Right ventricle myocardium superior (tissue), 1 donor: ENCODE data around the gene SENP6. TPM values are rescaled to one million over a fixed set of nuclear protein-coding genes. Genes with fewer than 3 reads are reported as not detected.
A peak's percentile ranks its signal among the peaks of the same experiment; 100 is the strongest.
"Not testable (repeated sequence)": the region's sequence is repeated elsewhere in the genome, so short reads cannot be mapped to it uniquely, and the experiment has no call there.

ENCODE experiments used
- ATAC-seq: fragments of 200-7000 bp; cut with Tn5 transposase; one replicate; pipeline ENCODE4 v1.9.1; 2020; ENCODE audit warnings: mild to moderate bottlenecking; ENCODE audit not compliant: poor library complexity
- DNase-seq: peaks from one replicate; pipeline ENCODE4 v3.0.0-alpha.2; 2020
- intact Hi-C: fragments of 100-400 bp; cut with DNase I; formaldehyde crosslinking; loops from one replicate; pipeline ENCODE4 v1.11.2; 2022
- total RNA-seq: library from RNA; stranded (reverse); fragmentation: NEBNext Ultra II Directional; extraction: Animal tissue kit (Norgen Biotek cat#: 25700); gene quantifications from one replicate; pipeline ENCODE4 v1.2.1, GENCODE V29; 2021
- donor health status: DM: no; HTN: yes; CAD: no; lungs with severe emphysema.

The SENP6 gene
- total RNA-seq, 1 donor from 2014 or later: 46.8 TPM

- intact Hi-C loops, DNase-seq, ATAC-seq: not testable (repeated sequence)
These were observed 26.0 kb downstream of the SENP6 start for GRCh38 chr6:75627708-75628107.

- ATAC-seq (peak; percentile 77), DNase-seq (no peak)
- intact Hi-C loops: no loop called here
These were observed 30.4 kb downstream of the SENP6 start for GRCh38 chr6:75631859-75632635.

- no peak for DNase-seq
- ATAC-seq: peak; percentile 42
- intact Hi-C loops: no loop called here
These were observed 31.4 kb downstream of the SENP6 start for GRCh38 chr6:75633045-75633444.

GRCh38 chr6:75642311-75642710, 40.6 kb downstream of the SENP6 start:
- DNase-seq: no peak
- no peak for ATAC-seq
- intact Hi-C loops: no loop called here

GRCh38 chr6:75643173-75643572, 41.5 kb downstream of the SENP6 start:
- intact Hi-C loops: no loop called here
- ATAC-seq (no peak), DNase-seq (no peak)

- intact Hi-C loops: no loop called here
- DNase-seq: no peak
These were observed 54.8 kb downstream of the SENP6 start for GRCh38 chr6:75656479-75656878.

GRCh38 chr6:75657327-75657726, 55.6 kb downstream of the SENP6 start:
- intact Hi-C loops: no loop called here
- ATAC-seq: no peak
- DNase-seq: no peak

More at GRCh38 chr6:75656479-75656878, 54.8 kb downstream of the SENP6 start:
- no peak for ATAC-seq

GRCh38 chr6:75666592-75666991, 64.9 kb downstream of the SENP6 start:
- DNase-seq (no peak), ATAC-seq (no peak)
- intact Hi-C loops: no loop called here

GRCh38 chr6:75673884-75674283, 72.2 kb downstream of the SENP6 start:
- DNase-seq (no peak), ATAC-seq (no peak)
- intact Hi-C loops: no loop called here

GRCh38 chr6:75676377-75676776, 74.7 kb downstream of the SENP6 start:
- intact Hi-C loops: no loop called here
- no peak for ATAC-seq

GRCh38 chr6:75682548-75682947, 80.9 kb downstream of the SENP6 start:
- DNase-seq, intact Hi-C loops, ATAC-seq: not testable (repeated sequence)

More at GRCh38 chr6:75676377-75676776, 74.7 kb downstream of the SENP6 start:
- no peak for DNase-seq

- DNase-seq, ATAC-seq, intact Hi-C loops: not testable (repeated sequence)
These were observed 81.3 kb downstream of the SENP6 start for GRCh38 chr6:75683005-75683404.

GRCh38 chr6:75687535-75687934, 85.9 kb downstream of the SENP6 start:
- ATAC-seq, intact Hi-C loops: not testable (repeated sequence)

GRCh38 chr6:75687937-75688336, 86.3 kb downstream of the SENP6 start:
- ATAC-seq, intact Hi-C loops, DNase-seq: not testable (repeated sequence)

More at GRCh38 chr6:75687535-75687934, 85.9 kb downstream of the SENP6 start:
- not testable (repeated sequence) for DNase-seq

GRCh38 chr6:75689576-75689975, 87.9 kb downstream of the SENP6 start:
- intact Hi-C loops: no loop called here
- ATAC-seq: no peak
- DNase-seq: no peak

- intact Hi-C loops: no loop called here
- no peak for ATAC-seq
- no peak for DNase-seq
These were observed 89.3 kb downstream of the SENP6 start for GRCh38 chr6:75691012-75691411.

GRCh38 chr6:75693534-75693933, 91.9 kb downstream of the SENP6 start:
- ATAC-seq (no peak), DNase-seq (no peak)
- intact Hi-C loops: no loop called here

GRCh38 chr6:75694406-75694805, 92.7 kb downstream of the SENP6 start:
- no peak for DNase-seq
- intact Hi-C loops: no loop called here
- ATAC-seq: no peak

- ATAC-seq, intact Hi-C loops, DNase-seq: not testable (repeated sequence)
These were observed 106.7 kb downstream of the SENP6 start for GRCh38 chr6:75708334-75708733.

GRCh38 chr6:75711173-75711572, 109.5 kb downstream of the SENP6 start:
- DNase-seq (no peak), ATAC-seq (no peak)
- intact Hi-C loops: no loop called here
